ENCODE results near the gene L1CAM.

L1CAM gene

GRCh38 chrX:153927922-153928760 is 42.2 kb upstream of the L1CAM start (continued):
- peak; percentile 91 for TF ChIP-seq ZBTB11 (tag by site-specific recombination; conservative IDR thresholded peaks at IDR 0.05; ENCODE audit: low read depth)
- TF ChIP-seq ZNF155 (tag by site-specific recombination; IDR thresholded peaks at IDR 0.05), result no peak
- TF ChIP-seq, protein P1, sequence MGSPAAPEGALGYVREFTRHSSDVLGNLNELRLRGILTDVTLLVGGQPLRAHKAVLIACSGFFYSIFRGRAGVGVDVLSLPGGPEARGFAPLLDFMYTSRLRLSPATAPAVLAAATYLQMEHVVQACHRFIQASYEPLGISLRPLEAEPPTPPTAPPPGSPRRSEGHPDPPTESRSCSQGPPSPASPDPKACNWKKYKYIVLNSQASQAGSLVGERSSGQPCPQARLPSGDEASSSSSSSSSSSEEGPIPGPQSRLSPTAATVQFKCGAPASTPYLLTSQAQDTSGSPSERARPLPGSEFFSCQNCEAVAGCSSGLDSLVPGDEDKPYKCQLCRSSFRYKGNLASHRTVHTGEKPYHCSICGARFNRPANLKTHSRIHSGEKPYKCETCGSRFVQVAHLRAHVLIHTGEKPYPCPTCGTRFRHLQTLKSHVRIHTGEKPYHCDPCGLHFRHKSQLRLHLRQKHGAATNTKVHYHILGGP (tag by site-specific recombination; IDR thresholded peaks at IDR 0.05), result no peak
- TF ChIP-seq, protein P2, sequence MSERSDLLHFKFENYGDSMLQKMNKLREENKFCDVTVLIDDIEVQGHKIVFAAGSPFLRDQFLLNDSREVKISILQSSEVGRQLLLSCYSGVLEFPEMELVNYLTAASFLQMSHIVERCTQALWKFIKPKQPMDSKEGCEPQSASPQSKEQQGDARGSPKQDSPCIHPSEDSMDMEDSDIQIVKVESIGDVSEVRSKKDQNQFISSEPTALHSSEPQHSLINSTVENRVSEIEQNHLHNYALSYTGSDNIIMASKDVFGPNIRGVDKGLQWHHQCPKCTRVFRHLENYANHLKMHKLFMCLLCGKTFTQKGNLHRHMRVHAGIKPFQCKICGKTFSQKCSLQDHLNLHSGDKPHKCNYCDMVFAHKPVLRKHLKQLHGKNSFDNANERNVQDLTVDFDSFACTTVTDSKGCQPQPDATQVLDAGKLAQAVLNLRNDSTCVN (tag by site-specific recombination; optimal IDR thresholded peaks at IDR 0.05), result peak; percentile 98
- TF ChIP-seq ZNF18 (tag by site-specific recombination; IDR thresholded peaks at IDR 0.05), result no peak
- 0 out of 2 replicates have a peak, but pooled peaks have one; percentile 54 for TF ChIP-seq ZFP69B (tag by site-specific recombination; IDR thresholded peaks at IDR 0.05)
- peak; percentile 53 for TF ChIP-seq ZIC2 (tag by site-specific recombination; IDR thresholded peaks at IDR 0.05)
- peak; percentile 62; the same call in 1 of the 2 replicates for TF ChIP-seq HOXC10 (CRISPR knock-in tag; IDR thresholded peaks at IDR 0.05)
- TF ChIP-seq, protein P3, sequence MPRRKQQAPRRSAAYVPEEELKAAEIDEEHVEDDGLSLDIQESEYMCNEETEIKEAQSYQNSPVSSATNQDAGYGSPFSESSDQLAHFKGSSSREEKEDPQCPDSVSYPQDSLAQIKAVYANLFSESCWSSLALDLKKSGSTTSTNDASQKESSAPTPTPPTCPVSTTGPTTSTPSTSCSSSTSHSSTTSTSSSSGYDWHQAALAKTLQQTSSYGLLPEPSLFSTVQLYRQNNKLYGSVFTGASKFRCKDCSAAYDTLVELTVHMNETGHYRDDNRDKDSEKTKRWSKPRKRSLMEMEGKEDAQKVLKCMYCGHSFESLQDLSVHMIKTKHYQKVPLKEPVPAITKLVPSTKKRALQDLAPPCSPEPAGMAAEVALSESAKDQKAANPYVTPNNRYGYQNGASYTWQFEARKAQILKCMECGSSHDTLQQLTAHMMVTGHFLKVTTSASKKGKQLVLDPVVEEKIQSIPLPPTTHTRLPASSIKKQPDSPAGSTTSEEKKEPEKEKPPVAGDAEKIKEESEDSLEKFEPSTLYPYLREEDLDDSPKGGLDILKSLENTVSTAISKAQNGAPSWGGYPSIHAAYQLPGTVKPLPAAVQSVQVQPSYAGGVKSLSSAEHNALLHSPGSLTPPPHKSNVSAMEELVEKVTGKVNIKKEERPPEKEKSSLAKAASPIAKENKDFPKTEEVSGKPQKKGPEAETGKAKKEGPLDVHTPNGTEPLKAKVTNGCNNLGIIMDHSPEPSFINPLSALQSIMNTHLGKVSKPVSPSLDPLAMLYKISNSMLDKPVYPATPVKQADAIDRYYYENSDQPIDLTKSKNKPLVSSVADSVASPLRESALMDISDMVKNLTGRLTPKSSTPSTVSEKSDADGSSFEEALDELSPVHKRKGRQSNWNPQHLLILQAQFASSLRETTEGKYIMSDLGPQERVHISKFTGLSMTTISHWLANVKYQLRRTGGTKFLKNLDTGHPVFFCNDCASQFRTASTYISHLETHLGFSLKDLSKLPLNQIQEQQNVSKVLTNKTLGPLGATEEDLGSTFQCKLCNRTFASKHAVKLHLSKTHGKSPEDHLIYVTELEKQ (tag by site-specific recombination; IDR thresholded peaks at IDR 0.05; ENCODE audit: borderline replicate concordance), result no peak
- TF ChIP-seq, protein P4, sequence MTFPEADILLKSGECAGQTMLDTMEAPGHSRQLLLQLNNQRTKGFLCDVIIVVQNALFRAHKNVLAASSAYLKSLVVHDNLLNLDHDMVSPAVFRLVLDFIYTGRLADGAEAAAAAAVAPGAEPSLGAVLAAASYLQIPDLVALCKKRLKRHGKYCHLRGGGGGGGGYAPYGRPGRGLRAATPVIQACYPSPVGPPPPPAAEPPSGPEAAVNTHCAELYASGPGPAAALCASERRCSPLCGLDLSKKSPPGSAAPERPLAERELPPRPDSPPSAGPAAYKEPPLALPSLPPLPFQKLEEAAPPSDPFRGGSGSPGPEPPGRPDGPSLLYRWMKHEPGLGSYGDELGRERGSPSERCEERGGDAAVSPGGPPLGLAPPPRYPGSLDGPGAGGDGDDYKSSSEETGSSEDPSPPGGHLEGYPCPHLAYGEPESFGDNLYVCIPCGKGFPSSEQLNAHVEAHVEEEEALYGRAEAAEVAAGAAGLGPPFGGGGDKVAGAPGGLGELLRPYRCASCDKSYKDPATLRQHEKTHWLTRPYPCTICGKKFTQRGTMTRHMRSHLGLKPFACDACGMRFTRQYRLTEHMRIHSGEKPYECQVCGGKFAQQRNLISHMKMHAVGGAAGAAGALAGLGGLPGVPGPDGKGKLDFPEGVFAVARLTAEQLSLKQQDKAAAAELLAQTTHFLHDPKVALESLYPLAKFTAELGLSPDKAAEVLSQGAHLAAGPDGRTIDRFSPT (tag by site-specific recombination; IDR thresholded peaks at IDR 0.05), result peak; percentile 81
- no peak for TF ChIP-seq ZNF549 (tag by site-specific recombination; IDR thresholded peaks at IDR 0.05)
- peak; percentile 100 for TF ChIP-seq ZBTB17 (tag by site-specific recombination; IDR thresholded peaks at IDR 0.05)
- peak; percentile 31; the same call in 1 of the 2 replicates for TF ChIP-seq ZNF843 (tag by site-specific recombination; IDR thresholded peaks at IDR 0.05)
- peak; percentile 70 for TF ChIP-seq ZEB2 (tag by site-specific recombination; IDR thresholded peaks at IDR 0.05)
- no peak for TF ChIP-seq ZNF560 (tag by site-specific recombination; IDR thresholded peaks at IDR 0.05; ENCODE audit: borderline replicate concordance)
- TF ChIP-seq YY1 (tag by site-specific recombination; IDR thresholded peaks at IDR 0.05), result peak; percentile 54; the same call in 1 of the 2 replicates
- TF ChIP-seq ZNF596 (tag by site-specific recombination; IDR thresholded peaks at IDR 0.05), result peak; percentile 71; the same call in 1 of the 2 replicates
- peak; percentile 63; the same call in 1 of the 2 replicates for TF ChIP-seq ZNF184 (tag by site-specific recombination; IDR thresholded peaks at IDR 0.05)
- TF ChIP-seq ZNF600 (tag by site-specific recombination; IDR thresholded peaks at IDR 0.05), result peak; percentile 98
- peak; percentile 79 for TF ChIP-seq ZNF335 (tag by site-specific recombination; conservative IDR thresholded peaks at IDR 0.05)
- peak; percentile 98 for TF ChIP-seq ZNF580 (tag by site-specific recombination; IDR thresholded peaks at IDR 0.05)
- TF ChIP-seq GLI2 (tag by site-specific recombination; IDR thresholded peaks at IDR 0.05; ENCODE audit: borderline replicate concordance, low read depth), result peak; percentile 46; the same call in 1 of the 2 replicates

All from HEK293 (cell line).